ENCODE data around the gene TTC38.
"Not testable (repeated sequence)": the region's sequence is repeated elsewhere in the genome, so short reads cannot be mapped to it uniquely, and the experiment has no call there.

Gene TTC38

GRCh38 chr22:46251816-46252380 lies 15.9 kb upstream of the TTC38 start:
- Histone ChIP-seq H3K9me3 (no peaks in the 10 kb centered on the region; the same call in 1 of the 2 replicates), H3K4me3 (no peak overlapping the region), H3K36me3 (replicated peaks) (no peaks in the 10 kb centered on the region), H3K4me1 (peaks cover 7% of the 10 kb centered on the region), H3K27me3 (ENCODE audit: low read depth) (no peaks in the 10 kb centered on the region)
- no peak for DNase-seq (ENCODE audit: low spot score in 2 of 2)
- in situ Hi-C loops (cut with MboI; ENCODE audit: low sequenced_read_pairs) = no loop called here

GRCh38 chr22:46256358-46256958 lies 11.3 kb upstream of the TTC38 start:
- H3K4me1 ChIP-seq = no peaks in the 10 kb centered on the region
- H3K9me3 ChIP-seq = peaks cover 6% of the 10 kb centered on the region; the same call in 1 of the 2 replicates
- in situ Hi-C loops (cut with MboI; ENCODE audit: low sequenced_read_pairs) = no loop called here
- H3K4me3 ChIP-seq = no peak overlapping the region
- no peak for DNase-seq (ENCODE audit: low spot score in 2 of 2)
- H3K36me3 ChIP-seq (replicated peaks) = no peaks in the 10 kb centered on the region
- no peaks in the 10 kb centered on the region for H3K27me3 ChIP-seq (ENCODE audit: low read depth)

- H3K36me3 ChIP-seq (replicated peaks) = no peaks in the 10 kb centered on the region
- no peak for DNase-seq (ENCODE audit: low spot score in 2 of 2)
- in situ Hi-C loops (cut with MboI; ENCODE audit: low sequenced_read_pairs) = no loop called here
Observed at GRCh38 chr22:46259374-46259773, 8.4 kb upstream of the TTC38 start.

GRCh38 chr22:46260038-46260437 lies 7.8 kb upstream of the TTC38 start:
- DNase-seq (ENCODE audit: low spot score in 2 of 2) = no peak
- Histone ChIP-seq H3K36me3 (replicated peaks) (no peaks in the 10 kb centered on the region), H3K4me3 (no peak overlapping the region), H3K27me3 (ENCODE audit: low read depth) (no peaks in the 10 kb centered on the region), H3K4me1 (no peaks in the 10 kb centered on the region), H3K9me3 (peaks cover 20% of the 10 kb centered on the region)
- in situ Hi-C loops (cut with MboI; ENCODE audit: low sequenced_read_pairs) = no loop called here

More at GRCh38 chr22:46259374-46259773, 8.4 kb upstream of the TTC38 start:
- no peaks in the 10 kb centered on the region for H3K4me1 ChIP-seq
- H3K9me3 ChIP-seq = peaks cover 14% of the 10 kb centered on the region; the same call in 1 of the 2 replicates
- no peaks in the 10 kb centered on the region for H3K27me3 ChIP-seq (ENCODE audit: low read depth)
- H3K4me3 ChIP-seq = no peak overlapping the region

- no peaks in the 10 kb centered on the region for H3K27me3 ChIP-seq (ENCODE audit: low read depth)
- H3K9me3 ChIP-seq = peaks cover 23% of the 10 kb centered on the region
- H3K4me3 ChIP-seq = no peak overlapping the region
- H3K36me3 ChIP-seq (replicated peaks) = no peaks in the 10 kb centered on the region
- peaks cover 4% of the 10 kb centered on the region; the same call in 1 of the 2 replicates for H3K4me1 ChIP-seq
- no peak for DNase-seq (ENCODE audit: low spot score in 2 of 2)
- in situ Hi-C loops (cut with MboI; ENCODE audit: low sequenced_read_pairs) = no loop called here
Observed at GRCh38 chr22:46262449-46263215, 5.2 kb upstream of the TTC38 start.

GRCh38 chr22:46263216-46263590 lies 4.6 kb upstream of the TTC38 start, which contains the start of gene PKDREJ:
Gene PKDREJ (minus strand): TSS chr22:46263343. CDS start chr22:46263322, 21 bp downstream.
- Histone ChIP-seq H3K27me3 (ENCODE audit: low read depth) (no peaks in the 10 kb centered on the region), H3K9me3 (peaks cover 22% of the 10 kb centered on the region), H3K4me3 (no peak within 1 kb of the TSS), H3K36me3 (replicated peaks) (no peaks in the 10 kb centered on the region), H3K4me1 (peaks cover 4% of the 10 kb centered on the region; the same call in 1 of the 2 replicates)
- DNase-seq (ENCODE audit: low spot score in 2 of 2) = no peak
- in situ Hi-C loops (cut with MboI; ENCODE audit: low sequenced_read_pairs) = no loop called here

- H3K27me3 ChIP-seq (ENCODE audit: low read depth); DNase-seq (ENCODE audit: low spot score in 2 of 2); H3K4me3 ChIP-seq; H3K36me3 ChIP-seq (replicated peaks); H3K4me1 ChIP-seq; in situ Hi-C loops (cut with MboI; ENCODE audit: low sequenced_read_pairs): not testable (repeated sequence)
- peaks cover 22% of the 10 kb centered on the region for H3K9me3 ChIP-seq
Observed at GRCh38 chr22:46264520-46264919, 3.3 kb upstream of the TTC38 start.

- H3K27me3 ChIP-seq (ENCODE audit: low read depth); in situ Hi-C loops (cut with MboI; ENCODE audit: low sequenced_read_pairs); H3K36me3 ChIP-seq (replicated peaks); H3K4me3 ChIP-seq; H3K4me1 ChIP-seq; DNase-seq (ENCODE audit: low spot score in 2 of 2): not testable (repeated sequence)
- peaks cover 22% of the 10 kb centered on the region for H3K9me3 ChIP-seq
Observed at GRCh38 chr22:46265627-46266026, 2.2 kb upstream of the TTC38 start.

GRCh38 chr22:46269564-46269963 lies 1.8 kb downstream of the TTC38 start:
- DNase-seq (ENCODE audit: low spot score in 2 of 2) = no peak
- Histone ChIP-seq H3K4me1 (peaks cover 4% of the 10 kb centered on the region; the same call in 1 of the 2 replicates), H3K9me3 (peaks cover 9% of the 10 kb centered on the region), H3K4me3 (no peak overlapping the region), H3K27me3 (ENCODE audit: low read depth) (no peaks in the 10 kb centered on the region), H3K36me3 (replicated peaks) (peaks cover 25% of the 10 kb centered on the region)
- in situ Hi-C loops (cut with MboI; ENCODE audit: low sequenced_read_pairs) = no loop called here

- Histone ChIP-seq H3K4me1 (peaks cover 2% of the 10 kb centered on the region; the same call in 1 of the 2 replicates), H3K4me3 (no peak overlapping the region), H3K27me3 (ENCODE audit: low read depth) (no peaks in the 10 kb centered on the region), H3K9me3 (no peaks in the 10 kb centered on the region), H3K36me3 (replicated peaks) (peaks cover 46% of the 10 kb centered on the region)
- no peak for DNase-seq (ENCODE audit: low spot score in 2 of 2)
- in situ Hi-C loops (cut with MboI; ENCODE audit: low sequenced_read_pairs) = no loop called here
Observed at GRCh38 chr22:46272196-46272595, 4.4 kb downstream of the TTC38 start.

GRCh38 chr22:46272762-46273431 lies 5.1 kb downstream of the TTC38 start:
- no peak overlapping the region for H3K4me3 ChIP-seq
- no peaks in the 10 kb centered on the region for H3K4me1 ChIP-seq
- in situ Hi-C loops (cut with MboI; ENCODE audit: low sequenced_read_pairs) = no loop called here
- no peak for DNase-seq (ENCODE audit: low spot score in 2 of 2)
- H3K9me3 ChIP-seq = no peaks in the 10 kb centered on the region
- H3K36me3 ChIP-seq (replicated peaks) = peaks cover 49% of the 10 kb centered on the region
- H3K27me3 ChIP-seq (ENCODE audit: low read depth) = no peaks in the 10 kb centered on the region

- Histone ChIP-seq H3K36me3 (replicated peaks) (peaks cover 56% of the 10 kb centered on the region), H3K9me3 (no peaks in the 10 kb centered on the region), H3K27me3 (ENCODE audit: low read depth) (no peaks in the 10 kb centered on the region), H3K4me3 (no peak overlapping the region), H3K4me1 (no peaks in the 10 kb centered on the region)
- no peak for DNase-seq (ENCODE audit: low spot score in 2 of 2)
- in situ Hi-C loops (cut with MboI; ENCODE audit: low sequenced_read_pairs) = no loop called here
Observed at GRCh38 chr22:46273432-46274148, 5.8 kb downstream of the TTC38 start.

- DNase-seq (ENCODE audit: low spot score in 2 of 2) = no peak
- H3K4me3 ChIP-seq = no peak overlapping the region
- H3K9me3 ChIP-seq = no peaks in the 10 kb centered on the region
- H3K36me3 ChIP-seq (replicated peaks) = peaks cover 63% of the 10 kb centered on the region
- H3K27me3 ChIP-seq (ENCODE audit: low read depth) = no peaks in the 10 kb centered on the region
- in situ Hi-C loops (cut with MboI; ENCODE audit: low sequenced_read_pairs) = no loop called here
- H3K4me1 ChIP-seq = no peaks in the 10 kb centered on the region
Observed at GRCh38 chr22:46274381-46274780, 6.6 kb downstream of the TTC38 start.

Measured in HAP-1 (cell line).